ENCODE results near the gene AAK1. TPM values are rescaled to one million over a fixed set of nuclear protein-coding genes. Genes with fewer than 3 reads are reported as not detected.

AAK1 gene
- total and polyA plus RNA-seq, 2 experiments from 2014 or later, result 39.0 to 52.4 TPM

DNA sequence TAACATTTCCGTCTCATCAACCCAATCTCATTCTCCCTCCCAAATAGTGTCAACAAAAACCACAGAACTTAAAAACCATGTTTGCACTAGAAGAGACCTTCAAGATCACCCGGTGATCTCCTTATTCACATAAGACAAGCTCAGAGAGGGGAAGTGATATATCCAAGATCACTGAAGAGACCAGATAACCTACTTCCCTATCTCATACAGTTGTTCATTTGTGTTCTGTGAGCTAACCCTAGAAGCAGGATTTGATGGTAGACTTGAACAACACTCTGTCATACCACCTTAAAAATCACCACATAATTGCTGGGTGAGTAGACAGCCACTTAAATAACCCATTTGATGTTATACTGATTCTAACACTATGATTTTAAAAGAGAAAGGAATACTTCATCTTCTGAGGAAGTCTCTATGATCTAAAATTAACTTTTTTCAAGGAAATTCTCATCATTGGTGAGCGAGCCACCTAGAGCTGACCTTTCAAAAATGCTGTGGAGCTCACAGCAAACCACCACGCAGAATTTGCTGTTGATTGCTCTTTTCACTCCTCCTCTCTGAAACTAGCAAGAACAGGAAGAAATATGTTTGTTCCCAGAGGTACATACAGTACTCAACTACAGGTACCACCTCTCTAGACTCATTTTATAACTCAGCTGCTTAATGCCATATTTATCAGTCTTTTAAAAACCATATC, 15.1 kb downstream of the AAK1 start (continued):
- TF ChIP-seq, protein P1, sequence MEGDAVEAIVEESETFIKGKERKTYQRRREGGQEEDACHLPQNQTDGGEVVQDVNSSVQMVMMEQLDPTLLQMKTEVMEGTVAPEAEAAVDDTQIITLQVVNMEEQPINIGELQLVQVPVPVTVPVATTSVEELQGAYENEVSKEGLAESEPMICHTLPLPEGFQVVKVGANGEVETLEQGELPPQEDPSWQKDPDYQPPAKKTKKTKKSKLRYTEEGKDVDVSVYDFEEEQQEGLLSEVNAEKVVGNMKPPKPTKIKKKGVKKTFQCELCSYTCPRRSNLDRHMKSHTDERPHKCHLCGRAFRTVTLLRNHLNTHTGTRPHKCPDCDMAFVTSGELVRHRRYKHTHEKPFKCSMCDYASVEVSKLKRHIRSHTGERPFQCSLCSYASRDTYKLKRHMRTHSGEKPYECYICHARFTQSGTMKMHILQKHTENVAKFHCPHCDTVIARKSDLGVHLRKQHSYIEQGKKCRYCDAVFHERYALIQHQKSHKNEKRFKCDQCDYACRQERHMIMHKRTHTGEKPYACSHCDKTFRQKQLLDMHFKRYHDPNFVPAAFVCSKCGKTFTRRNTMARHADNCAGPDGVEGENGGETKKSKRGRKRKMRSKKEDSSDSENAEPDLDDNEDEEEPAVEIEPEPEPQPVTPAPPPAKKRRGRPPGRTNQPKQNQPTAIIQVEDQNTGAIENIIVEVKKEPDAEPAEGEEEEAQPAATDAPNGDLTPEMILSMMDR (conservative IDR thresholded peaks at IDR 0.05; ENCODE audit: low read depth in 2 of 2), result no peak
- no peak for TF ChIP-seq POLR2AphosphoS5 (IDR thresholded peaks at IDR 0.05; ENCODE audit: low read depth)
- no peak for TF ChIP-seq ZNF331 (CRISPR knock-in tag; IDR thresholded peaks at IDR 0.05; ENCODE audit: low read depth)
- no peak for TF ChIP-seq ZNF114 (CRISPR knock-in tag; IDR thresholded peaks at IDR 0.05)
- no peak for TF ChIP-seq CREB1 (CRISPR knock-in tag; IDR thresholded peaks at IDR 0.05; ENCODE audit: low read depth)
- TF ChIP-seq JUNB (IDR thresholded peaks at IDR 0.05; ENCODE audit: unreplicated experiment), result no peak
- no peak for TF ChIP-seq STAT1 (IDR thresholded peaks at IDR 0.05; ENCODE audit: unreplicated experiment)
- TF ChIP-seq, protein P2, sequence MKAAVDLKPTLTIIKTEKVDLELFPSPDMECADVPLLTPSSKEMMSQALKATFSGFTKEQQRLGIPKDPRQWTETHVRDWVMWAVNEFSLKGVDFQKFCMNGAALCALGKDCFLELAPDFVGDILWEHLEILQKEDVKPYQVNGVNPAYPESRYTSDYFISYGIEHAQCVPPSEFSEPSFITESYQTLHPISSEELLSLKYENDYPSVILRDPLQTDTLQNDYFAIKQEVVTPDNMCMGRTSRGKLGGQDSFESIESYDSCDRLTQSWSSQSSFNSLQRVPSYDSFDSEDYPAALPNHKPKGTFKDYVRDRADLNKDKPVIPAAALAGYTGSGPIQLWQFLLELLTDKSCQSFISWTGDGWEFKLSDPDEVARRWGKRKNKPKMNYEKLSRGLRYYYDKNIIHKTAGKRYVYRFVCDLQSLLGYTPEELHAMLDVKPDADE (IDR thresholded peaks at IDR 0.05), result no peak
- no peak for TF ChIP-seq EZH2phosphoT487 (IDR thresholded peaks at IDR 0.05; ENCODE audit: unreplicated experiment)
- no peak for TF ChIP-seq EZH2 (IDR thresholded peaks at IDR 0.05; ENCODE audit: low read depth, unreplicated experiment)

DNA sequence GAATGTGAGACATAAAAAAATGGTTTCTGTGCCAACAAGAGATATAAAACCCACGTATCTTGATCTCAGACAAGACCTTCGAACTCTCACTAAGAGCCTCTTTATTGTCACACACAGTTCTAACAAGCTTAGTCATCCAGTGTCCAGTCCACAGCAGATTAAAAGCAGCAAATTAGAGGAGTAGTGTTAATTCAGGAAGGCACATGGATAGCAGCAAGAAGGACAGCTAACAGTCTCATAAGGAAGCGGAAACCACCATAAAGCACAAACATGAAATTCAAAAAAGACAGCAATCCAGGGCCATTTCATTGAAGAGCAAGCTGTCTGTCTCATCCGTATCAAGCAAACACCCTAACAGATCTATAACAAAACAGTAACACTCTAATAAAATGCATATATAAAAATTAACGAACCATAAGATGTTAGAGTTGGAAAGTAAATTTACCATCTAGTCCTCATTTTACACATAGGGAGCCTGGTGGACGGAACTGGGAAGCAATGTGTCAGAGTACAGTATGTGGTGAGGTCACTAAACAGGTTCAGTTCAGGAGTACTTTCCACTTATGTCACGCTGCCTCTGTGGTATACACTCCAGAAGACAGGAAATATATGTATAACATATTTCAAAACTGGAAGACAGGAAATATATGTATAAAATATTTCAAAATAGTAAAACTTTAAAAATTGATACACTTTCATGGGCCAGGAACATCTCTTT, 18.3 kb downstream of the AAK1 start:
- H4K20me1 ChIP-seq (replicated peaks; ENCODE audit: insufficient read depth), result peaks cover 4% of the 10 kb centered on the region; the same call in 1 of the 2 replicates
- TF ChIP-seq ZNF331 (CRISPR knock-in tag; IDR thresholded peaks at IDR 0.05; ENCODE audit: low read depth) (no peak), NANOG (IDR thresholded peaks at IDR 0.05; ENCODE audit: borderline replicate concordance) (no peak), ZNF462 (CRISPR knock-in tag; IDR thresholded peaks at IDR 0.05) (no peak), POLR2AphosphoS5 (IDR thresholded peaks at IDR 0.05; ENCODE audit: low read depth) (no peak), ZNF114 (CRISPR knock-in tag; IDR thresholded peaks at IDR 0.05) (no peak), STAT1 (IDR thresholded peaks at IDR 0.05; ENCODE audit: unreplicated experiment) (no peak)
- TF ChIP-seq, protein P2 (IDR thresholded peaks at IDR 0.05), result no peak

More for the DNA sequence above, 18.3 kb downstream of the AAK1 start:
- H3K4me3 ChIP-seq, result no peak overlapping the region
- H3K4me2 ChIP-seq, result no peak overlapping the region
- H3K4me1 Mint-ChIP-seq, result peaks cover 4% of the 10 kb centered on the region
- peaks cover 81% of the 10 kb centered on the region for H3K79me2 ChIP-seq (replicated peaks; ENCODE audit: insufficient read depth)
- H3K27me3 Mint-ChIP-seq (ENCODE audit: insufficient read depth, low read depth, poor library complexity), result peaks cover 2% of the 10 kb centered on the region
- DNase-seq (ENCODE audit: low spot score) (no peak), ATAC-seq (no peak)
- H3F3A ChIP-seq (replicated peaks; ENCODE audit: low read depth), result no peaks in the 10 kb centered on the region
- no peak overlapping the region for H3K27ac Mint-ChIP-seq
- no peak overlapping the region for H3K27ac ChIP-seq (ENCODE audit: low read depth)
- no peaks in the 10 kb centered on the region for H3K9me3 Mint-ChIP-seq
- H3K27me3 ChIP-seq (ENCODE audit: insufficient read depth), result no peaks in the 10 kb centered on the region
- H3K4me3 Mint-ChIP-seq, result no peak overlapping the region
- H3K4me1 ChIP-seq (ENCODE audit: insufficient read depth), result no peaks in the 10 kb centered on the region; the same call in 1 of the 2 replicates
- H3K36me3 ChIP-seq (ENCODE audit: insufficient read depth), result no peaks in the 10 kb centered on the region
- no peaks in the 10 kb centered on the region for H3K9me2 ChIP-seq (ENCODE audit: insufficient read depth)
- H3K36me3 Mint-ChIP-seq (ENCODE audit: low read depth), result peaks cover 11% of the 10 kb centered on the region; the same call in 2 of the 3 replicates
- no peak overlapping the region for H2AFZ ChIP-seq

All from GM23338 (cell line).